Stomach (tissue), 9 donors: ENCODE data around the gene ADH5. TPM values are rescaled to one million over a fixed set of nuclear protein-coding genes. Genes with fewer than 3 reads are reported as not detected.
"Not testable (repeated sequence)": the region's sequence is repeated elsewhere in the genome, so short reads cannot be mapped to it uniquely, and the experiment has no call there.

Source experiments
- DNase-seq, 2 donors: peaks; one replicate each; pipeline versions ENCODE4 v3.0.0 to v3.0.0-alpha.2; 2013 to 2019
- H3K27ac ChIP-seq, 5 donors: fragments of 200-600 bp in 4 of 5; sonication (generic) in 4 of 5; one replicate each; pipeline ENCODE4 v1.5.1; 2013 to 2019; ENCODE audit warnings: mild to moderate bottlenecking in 1 of 5, moderate library complexity in 1 of 5
- H3K27me3 ChIP-seq, 3 donors: fragments of 200-600 bp; sonication (generic); one replicate each; pipeline ENCODE4 v1.5.1; 2017 to 2019; ENCODE audit warnings: mixed run types in 1 of 3
- H3K36me3 ChIP-seq, 4 donors: fragments of 200-600 bp; sonication (generic); 1 replicate in 3 of 4; 2 replicates in 1 of 4; pipeline ENCODE4 v1.5.1; 2016 to 2019
- H3K4me1 ChIP-seq, 4 donors: fragments of 200-600 bp; sonication (generic); one replicate each; pipeline ENCODE4 v1.5.1; 2016 to 2019
- H3K4me3 ChIP-seq, 4 donors: fragments of 200-600 bp; sonication (generic) in 3 of 4; one replicate each; pipeline ENCODE4 v1.5.1; 2016 to 2019; ENCODE audit warnings: mild to moderate bottlenecking in 1 of 4
- H3K9me3 ChIP-seq, 4 donors: fragments of 200-600 bp; sonication (generic); one replicate each; pipeline ENCODE4 v1.5.1; 2016 to 2019
- CTCF ChIP-seq, 7 experiments: fragments of 450-650 bp in 4 of 7; fragments of 200-600 bp in 3 of 7; sonication (generic) in 3 of 7; IDR thresholded peaks; one replicate each; pipeline ENCODE4 v1.5.1; 2016 to 2019; ENCODE audit warnings: antibody characterized with exemption in 7 of 7, control low read depth in 2 of 7, mild to moderate bottlenecking in 1 of 7
- EP300 ChIP-seq: sonication (generic); formaldehyde crosslinking; IDR thresholded peaks from one replicate; pipeline ENCODE4 v1.6.1; 2017; ENCODE audit warnings: antibody characterized with exemption
- POLR2A ChIP-seq, 4 donors: fragments of 450-650 bp; IDR thresholded peaks; one replicate each; pipeline ENCODE4 v1.6.1; 2016; ENCODE audit warnings: antibody characterized with exemption in 4 of 4, control low read depth in 2 of 4, mild to moderate bottlenecking in 1 of 4, moderate library complexity in 1 of 4
- POLR2AphosphoS5 ChIP-seq, 3 donors: sonication (generic); formaldehyde crosslinking; IDR thresholded peaks; one replicate each; pipeline ENCODE4 v1.6.1; 2016; ENCODE audit warnings: antibody characterized with exemption in 3 of 3
- WGBS, 5 donors: extraction: QIAGEN DNeasy Blood & Tissue Kit in 3 of 5; methylation state at CpG; one replicate each; pipeline versions ENCODE4 v1.1.5 to v1.1.7; 2013 to 2018; 5-methylcytosine and 5-hydroxymethylcytosine counted together
- intact Hi-C: fragments of 100-400 bp; cut with DNase I; formaldehyde crosslinking; loops from one replicate; pipeline ENCODE4 v1.15.1; 2023; ENCODE audit warnings: low total_unique reads
- polyA plus RNA-seq, 3 donors: library from polyadenylated mRNA; stranded (reverse); fragments of 200-250 nt; gene quantifications; one replicate each; pipeline ENCODE4 v1.2.3, GENCODE V29; 2013
- total RNA-seq, 5 donors: library from RNA; depleted of rRNA; stranded (reverse); fragments of >200 nt; gene quantifications; one replicate each; pipeline versions ENCODE4 v1.1.0 to v1.2.3, GENCODE V29; 2014 to 2016
- donor health status: healthy with polysubstance abuse.
- donor health status: Bipolar disorder and iron deficiency.
- donor health status: healthy.

ADH5 gene
- total and polyA plus RNA-seq, 8 donors: 63.0 to 162 (median 136) TPM

DNA sequence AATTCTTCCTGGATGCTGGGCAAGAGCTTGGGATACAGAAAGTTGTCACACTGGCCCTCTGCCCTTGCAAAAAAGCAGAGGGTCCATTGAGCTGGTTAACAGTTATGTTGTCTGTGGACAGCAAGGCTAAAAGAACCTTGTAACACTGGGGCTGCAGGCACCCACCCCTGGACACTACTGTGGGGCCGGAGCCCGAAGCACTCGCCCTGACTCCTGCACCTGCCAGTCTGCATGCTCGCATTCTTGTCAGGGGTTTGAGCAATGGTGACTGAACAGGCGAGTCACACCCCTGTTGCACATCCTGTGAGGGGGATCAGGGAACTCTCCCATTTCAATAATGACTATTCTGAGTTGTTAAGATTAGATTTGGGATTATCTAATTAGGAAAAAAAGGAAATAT, 31.9 kb upstream of the ADH5 start:
- 84 to 97% (median 89%) methylated on average over 3 to 5 of the region's 5 CpGs for WGBS, 5 donors
- peaks cover 0 to 3% (median 2%) of the 10 kb centered on the region in 4 donors for H3K4me1 ChIP-seq
- no peaks in the 10 kb centered on the region for H3K9me3 ChIP-seq
- no peak overlapping the region for H3K27ac ChIP-seq
- TF ChIP-seq EP300: no peak
- no peak for TF ChIP-seq CTCF (IDR thresholded peaks at IDR 0.05)
- no peak for TF ChIP-seq POLR2A (IDR thresholded peaks at IDR 0.05)
- no peak for TF ChIP-seq POLR2AphosphoS5 (IDR thresholded peaks at IDR 0.05)
- DNase-seq: no peak
- intact Hi-C loops: loop anchor here (10.0 kb wide), 1 partner anchor 344 kb away; no protein-coding TSS in a partner anchor
- H3K4me3 ChIP-seq: no peak overlapping the region
- no peaks in the 10 kb centered on the region for H3K27me3 ChIP-seq
- no peaks in the 10 kb centered on the region for H3K36me3 ChIP-seq

DNA sequence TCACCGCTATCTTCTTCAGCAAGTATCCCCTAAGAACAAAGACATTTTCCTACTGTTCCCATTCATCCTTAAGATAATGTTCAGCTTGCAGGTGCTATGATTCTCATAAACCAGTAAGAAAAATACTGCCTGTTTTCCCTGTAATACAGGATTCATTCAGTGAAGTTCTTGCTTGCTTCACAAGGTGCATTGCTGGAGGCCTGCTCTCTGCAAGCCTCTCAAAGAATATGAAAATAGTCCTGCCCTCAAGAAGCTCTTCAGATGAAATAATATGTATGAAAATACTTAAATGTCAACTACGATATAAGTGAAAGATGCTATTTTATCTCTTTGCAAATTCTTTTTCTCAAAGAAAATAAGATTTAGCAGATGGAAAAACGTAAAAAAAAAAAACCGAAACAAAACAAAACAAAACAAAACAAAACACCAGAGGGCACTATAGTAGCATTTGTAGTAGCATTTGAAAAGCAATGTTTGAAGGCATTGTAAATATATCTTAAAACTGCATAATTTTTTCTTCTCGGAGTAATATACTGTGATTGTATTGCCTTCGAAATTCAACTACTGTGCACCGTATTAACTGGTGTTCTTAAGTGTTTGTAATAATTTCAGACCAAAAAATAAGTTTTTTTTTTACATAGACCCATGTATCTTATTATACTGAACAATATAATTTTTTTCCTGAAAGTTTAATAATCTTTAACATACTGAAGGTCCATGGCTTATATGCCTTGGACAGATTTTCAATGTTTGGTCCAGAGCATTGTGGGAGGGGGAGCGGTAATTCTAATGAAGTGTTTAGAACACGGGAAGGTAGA, 29.5 kb upstream of the ADH5 start:
- Histone ChIP-seq H3K4me1 (peaks cover 0 to 3% (median 2%) of the 10 kb centered on the region in 4 donors), H3K9me3 (no peaks in the 10 kb centered on the region), H3K36me3 (no peaks in the 10 kb centered on the region), H3K4me3 (no peak overlapping the region), H3K27ac (no peak overlapping the region), H3K27me3 (no peaks in the 10 kb centered on the region)
- peak in 3 of 7 experiments; percentile 15 to 26 (median 21) for TF ChIP-seq CTCF (IDR thresholded peaks at IDR 0.05)
- TF ChIP-seq POLR2A (IDR thresholded peaks at IDR 0.05): no peak
- DNase-seq: peak in 1 of 2 donors; percentile 13
- intact Hi-C loops: loop anchor here (10.0 kb wide), 1 partner anchor 287 kb away; no protein-coding TSS in a partner anchor
- 30 to 63% (median 45%) methylated on average over 9 of the region's 9 CpGs for WGBS, 5 donors

DNA sequence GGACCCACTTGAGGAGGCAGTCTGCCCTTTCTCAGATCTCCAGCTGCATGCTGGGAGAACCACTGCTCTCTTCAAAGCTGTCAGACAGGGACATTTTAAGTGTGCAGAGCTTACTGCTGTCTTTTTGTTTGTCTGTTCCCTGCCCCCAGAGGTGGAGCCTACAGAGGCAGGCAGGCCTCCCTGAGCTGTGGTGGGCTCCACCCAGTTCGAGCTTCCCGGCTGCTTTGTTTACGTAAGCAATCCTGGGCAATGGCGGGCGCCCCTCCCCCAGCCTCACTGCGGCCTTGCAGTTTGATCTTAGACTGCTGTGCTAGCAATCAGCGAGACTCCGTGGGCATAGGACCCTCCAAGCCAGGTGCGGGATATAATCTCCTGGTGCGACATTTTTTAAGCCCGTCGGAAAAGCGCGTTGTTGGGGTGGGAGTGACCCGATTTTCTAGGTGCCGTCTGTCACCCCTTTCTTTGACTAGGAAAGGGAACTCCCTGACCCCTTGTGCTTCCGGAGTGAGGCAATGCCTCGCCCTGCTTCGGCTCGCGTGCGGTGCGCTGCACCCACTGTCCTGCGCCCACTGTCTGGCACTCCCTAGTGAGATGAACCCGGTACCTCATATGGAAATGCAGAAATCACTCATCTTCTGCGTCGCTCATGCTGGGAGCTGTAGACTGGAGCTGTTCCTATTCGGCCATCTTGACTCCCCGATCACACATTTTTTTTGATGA, 28.7 kb upstream of the ADH5 start:
- not testable (repeated sequence) for H3K36me3 ChIP-seq, H3K4me1 ChIP-seq, H3K9me3 ChIP-seq, H3K4me3 ChIP-seq, DNase-seq, H3K27me3 ChIP-seq, H3K27ac ChIP-seq
- 85 to 92% (median 90%) methylated on average over 24 to 29 of the region's 29 CpGs for WGBS, 5 donors
- intact Hi-C loops: loop anchor here (10.0 kb wide), 1 partner anchor 288 kb away; no protein-coding TSS in a partner anchor

- H3K36me3 ChIP-seq, H3K27me3 ChIP-seq, H3K9me3 ChIP-seq, H3K27ac ChIP-seq, H3K4me1 ChIP-seq, intact Hi-C loops, DNase-seq, H3K4me3 ChIP-seq: not testable (repeated sequence)
- WGBS, 5 donors: 90 to 99% (median 91%) methylated on average over 12 of the region's 12 CpGs
Observed at GRCh38 chr4:99109286-99109685, 20.7 kb upstream of the ADH5 start.

- no peak overlapping the region for H3K27ac ChIP-seq
- H3K4me3 ChIP-seq: no peak overlapping the region
- 86 to 93% (median 87%) methylated on average over 1 of the region's 1 CpG for WGBS, 5 donors
- no peak for DNase-seq
- no peaks in the 10 kb centered on the region for H3K36me3 ChIP-seq
- intact Hi-C loops: no loop called here
- H3K4me1 ChIP-seq: no peaks in the 10 kb centered on the region
- H3K27me3 ChIP-seq: no peaks in the 10 kb centered on the region
- H3K9me3 ChIP-seq: no peaks in the 10 kb centered on the region
- no peak for TF ChIP-seq CTCF (IDR thresholded peaks at IDR 0.05)
- no peak for TF ChIP-seq EP300
- TF ChIP-seq POLR2A (IDR thresholded peaks at IDR 0.05): no peak
Observed at GRCh38 chr4:99104153-99104552, 15.6 kb upstream of the ADH5 start.
